ENCODE results near the gene C2CD2.

Gene C2CD2

DNA sequence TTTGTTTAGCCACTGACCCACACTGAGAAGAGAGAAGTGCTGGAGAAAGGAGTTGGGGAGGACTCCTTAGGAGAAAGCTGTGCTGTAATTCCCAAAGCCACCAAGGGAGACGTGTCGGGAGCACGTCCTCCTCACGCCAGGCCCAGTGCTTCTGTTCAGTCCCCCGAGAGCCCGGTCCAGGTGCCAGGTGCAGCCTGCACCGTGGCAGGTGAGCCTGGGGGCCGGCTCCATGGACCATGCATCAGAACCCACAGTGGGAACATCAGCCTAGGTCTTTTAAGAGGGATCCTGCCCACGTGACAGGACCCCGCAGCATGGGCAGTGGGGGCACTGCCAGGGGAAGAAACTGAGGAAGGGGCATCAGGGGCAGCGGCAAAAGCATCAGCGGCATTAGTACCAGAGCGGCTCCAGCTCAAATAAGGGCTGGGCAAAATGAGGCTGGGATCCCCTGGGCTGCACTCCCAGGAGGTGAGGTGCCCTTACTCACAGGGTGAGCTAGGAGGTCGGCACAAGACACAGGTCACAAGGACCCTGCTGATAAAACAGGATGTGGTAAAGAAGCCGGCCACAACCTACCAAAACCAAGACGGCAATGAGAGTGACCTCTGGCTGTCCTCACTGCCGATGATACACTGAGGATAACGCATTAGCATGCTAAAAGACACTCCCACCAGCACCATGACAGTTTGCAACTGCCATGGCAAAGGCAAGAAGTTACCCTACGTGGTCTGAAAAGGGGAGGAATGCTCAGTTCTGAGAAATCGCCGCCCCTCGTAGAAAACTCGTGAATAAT is 50.1 kb downstream of the C2CD2 start:
- no peak for DNase-seq

DNA sequence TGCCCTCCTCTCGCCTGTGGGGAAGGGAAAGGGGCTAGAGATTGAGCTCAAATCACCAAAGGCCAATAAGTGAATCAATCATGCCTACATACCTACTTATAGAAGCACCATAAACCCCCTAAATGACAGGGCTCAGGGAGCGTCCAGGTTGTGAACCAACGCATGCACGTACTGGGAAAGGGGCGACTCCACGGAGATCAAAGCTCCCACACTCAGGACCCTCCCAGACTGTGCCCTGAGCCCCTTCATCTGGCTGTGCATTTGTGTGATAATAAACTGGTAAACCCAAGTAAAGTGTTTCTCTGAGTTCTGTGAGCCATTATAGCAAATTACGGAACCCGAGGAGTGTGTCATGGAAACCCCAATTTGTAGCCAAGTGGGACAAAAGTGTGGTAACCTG is 50.9 kb downstream of the C2CD2 start:
- DNase-seq: no peak

DNA sequence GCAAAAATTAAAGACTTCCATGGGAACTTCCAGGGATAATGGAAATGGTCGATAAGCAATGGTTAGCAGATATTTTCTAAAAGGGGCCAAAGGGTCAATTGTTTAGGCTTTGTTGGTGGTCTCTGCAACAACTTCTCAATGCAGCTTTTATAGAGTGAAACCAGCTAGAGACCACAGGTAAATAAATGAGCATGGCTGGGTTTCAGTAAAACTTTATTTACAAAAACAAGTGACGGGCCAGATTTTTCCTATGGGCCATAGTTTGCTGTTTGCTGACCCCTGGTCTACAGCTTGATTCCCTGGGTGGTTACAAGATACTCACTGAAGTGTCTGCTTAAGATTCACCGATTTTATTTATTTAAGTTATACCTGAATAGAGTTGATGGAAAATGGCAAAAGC is 52.0 kb downstream of the C2CD2 start:
- DNase-seq: no peak

DNA sequence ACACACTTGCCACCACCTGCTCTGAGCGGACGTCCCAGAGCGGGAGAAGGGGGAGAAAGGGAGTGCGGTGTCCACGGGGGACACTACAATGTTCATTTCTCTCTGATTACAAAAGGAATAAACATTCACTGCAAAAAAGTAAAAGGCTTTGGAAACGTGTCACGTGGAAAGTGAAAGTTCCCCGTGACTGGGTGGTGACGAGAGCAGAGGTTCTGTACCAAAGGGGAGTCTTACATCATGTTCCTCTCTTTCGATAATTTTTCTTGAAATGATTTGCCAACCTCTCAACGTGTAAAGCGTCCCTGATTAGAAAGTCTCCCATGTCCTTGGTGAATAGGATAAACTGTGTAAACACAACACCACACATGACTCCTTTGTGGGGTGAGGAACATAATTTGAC is 52.7 kb downstream of the C2CD2 start:
- no peak for DNase-seq

- DNase-seq: no peak
Observed at GRCh38 chr21:41900401-41900800, 53.4 kb downstream of the C2CD2 start.

GRCh38 chr21:41899426-41900202 is 54.2 kb downstream of the C2CD2 start:
- no peak for DNase-seq

GRCh38 chr21:41898998-41899397 is 54.8 kb downstream of the C2CD2 start:
- no peak for DNase-seq

- no peak for DNase-seq
Observed at GRCh38 chr21:41897700-41898099, 56.1 kb downstream of the C2CD2 start.

- DNase-seq: no peak
Observed at GRCh38 chr21:41897047-41897669, 56.7 kb downstream of the C2CD2 start.

GRCh38 chr21:41895643-41896493 is 58.0 kb downstream of the C2CD2 start:
- DNase-seq: no peak

- no peak for DNase-seq
Observed at GRCh38 chr21:41894922-41895557, 58.8 kb downstream of the C2CD2 start.

DNA sequence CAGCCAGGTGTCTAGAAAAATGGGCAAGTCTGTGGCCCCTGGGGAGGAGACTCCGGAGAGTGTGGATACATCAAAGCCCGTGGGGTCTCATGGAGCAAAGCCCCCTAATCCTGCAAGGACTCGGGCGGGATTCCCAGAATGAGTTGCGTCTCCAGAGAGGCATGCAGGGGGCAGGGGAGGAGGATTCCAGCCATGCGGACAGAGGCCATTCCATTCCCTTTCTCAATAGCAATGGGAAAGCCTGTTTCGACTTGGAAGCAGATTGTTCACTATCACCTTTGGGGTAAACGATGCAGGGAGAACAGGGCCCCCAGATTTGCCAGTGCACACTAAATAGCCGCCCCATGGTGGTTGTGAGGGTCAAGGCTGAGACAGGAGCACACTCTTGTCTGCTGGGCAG is 59.3 kb downstream of the C2CD2 start:
- no peak for DNase-seq

DNA sequence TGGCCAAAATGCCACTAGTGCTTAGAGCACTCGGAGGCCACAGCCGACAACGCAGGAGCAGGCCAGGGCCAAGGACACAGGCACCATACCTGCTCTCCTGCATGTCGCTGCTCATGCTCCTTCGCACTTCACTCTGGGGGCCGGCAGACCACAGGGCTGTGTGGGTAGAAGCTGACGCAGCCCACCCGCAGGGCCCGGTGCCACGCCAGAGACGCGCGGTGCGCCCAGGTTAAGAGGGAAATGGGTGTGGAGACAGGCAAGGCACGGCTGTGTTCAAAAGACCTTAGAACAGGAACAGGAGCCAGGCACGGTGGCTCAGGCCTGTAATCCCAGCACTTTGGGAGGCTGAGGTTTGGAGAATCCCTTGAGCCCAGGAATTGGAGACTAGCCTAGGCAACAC is 61.1 kb downstream of the C2CD2 start:
- no peak for DNase-seq

DNA sequence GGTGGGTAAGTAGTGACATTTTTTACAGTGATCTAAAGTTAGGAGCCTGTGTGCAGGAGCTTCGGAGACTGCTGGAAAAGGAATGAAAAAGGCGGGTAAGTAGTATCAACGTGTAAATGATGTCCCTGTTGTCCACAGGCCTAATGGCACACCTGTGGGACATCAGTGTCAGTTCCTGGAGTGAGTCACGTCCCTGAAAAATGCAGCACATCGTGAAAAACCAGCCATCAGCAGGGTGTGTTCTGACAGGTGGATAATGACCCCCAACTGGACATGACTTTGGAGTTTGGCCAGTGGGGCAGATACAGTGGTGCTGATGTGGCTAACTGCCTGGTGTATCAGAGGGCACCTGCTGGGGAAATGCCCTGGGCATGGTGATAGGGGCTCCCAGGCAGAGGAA is 62.7 kb downstream of the C2CD2 start:
- no peak for DNase-seq

- DNase-seq: no peak
Observed at GRCh38 chr21:41890355-41890754, 63.5 kb downstream of the C2CD2 start.

DNA sequence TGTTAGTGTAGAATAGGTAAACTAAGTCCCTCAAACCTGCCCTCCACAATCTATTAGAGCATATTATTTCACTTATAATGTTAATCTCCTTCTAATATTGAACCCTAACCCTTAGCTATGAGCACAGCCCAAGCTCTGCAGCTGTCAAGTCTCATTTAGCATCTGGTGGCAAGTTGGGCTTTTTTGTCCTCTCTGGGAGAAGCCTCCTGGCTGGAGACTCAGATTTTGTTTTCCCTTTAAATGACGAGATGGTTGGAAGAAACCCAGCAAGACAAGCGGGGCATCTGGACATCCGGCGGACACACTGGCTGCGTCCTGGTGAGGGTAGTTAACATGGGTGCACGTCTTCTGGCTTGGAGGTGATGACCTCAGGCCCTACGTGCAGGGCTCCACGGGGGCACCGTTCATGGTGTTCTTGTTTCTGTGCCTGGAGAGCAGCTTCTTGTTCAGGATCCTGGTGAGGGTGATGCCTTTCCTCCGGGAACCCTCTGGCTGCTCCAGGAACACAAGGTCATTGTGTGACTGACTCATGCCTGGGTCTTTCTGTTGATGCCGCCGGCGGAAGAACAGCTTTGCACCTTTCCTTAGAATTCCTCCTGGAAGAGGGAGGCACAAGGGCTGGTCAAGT is 65.0 kb downstream of the C2CD2 start:
- no peak for DNase-seq

DNA sequence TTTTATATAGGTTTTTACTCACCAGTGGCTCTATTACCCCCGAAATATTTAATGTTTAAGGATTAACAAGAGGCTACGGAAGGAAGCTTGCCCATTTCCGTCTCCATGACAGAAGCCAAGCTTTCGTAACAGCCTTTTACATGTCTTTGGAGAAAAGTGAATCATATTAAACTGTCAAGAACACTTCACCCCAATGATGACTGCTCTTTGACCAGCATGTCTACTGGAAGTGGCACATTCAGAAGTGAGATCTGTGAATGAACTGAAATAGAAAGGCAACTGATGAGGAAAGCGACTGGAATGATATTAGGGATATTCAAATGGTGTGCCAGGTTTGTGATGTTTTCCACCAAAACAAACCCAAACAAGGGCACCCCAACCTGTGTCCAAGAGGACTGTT is 66.2 kb downstream of the C2CD2 start:
- DNase-seq: no peak

- DNase-seq: no peak
Observed at GRCh38 chr21:41886328-41886727, 67.5 kb downstream of the C2CD2 start.

- DNase-seq: no peak
Observed at GRCh38 chr21:41885341-41886024, 68.3 kb downstream of the C2CD2 start.

DNA sequence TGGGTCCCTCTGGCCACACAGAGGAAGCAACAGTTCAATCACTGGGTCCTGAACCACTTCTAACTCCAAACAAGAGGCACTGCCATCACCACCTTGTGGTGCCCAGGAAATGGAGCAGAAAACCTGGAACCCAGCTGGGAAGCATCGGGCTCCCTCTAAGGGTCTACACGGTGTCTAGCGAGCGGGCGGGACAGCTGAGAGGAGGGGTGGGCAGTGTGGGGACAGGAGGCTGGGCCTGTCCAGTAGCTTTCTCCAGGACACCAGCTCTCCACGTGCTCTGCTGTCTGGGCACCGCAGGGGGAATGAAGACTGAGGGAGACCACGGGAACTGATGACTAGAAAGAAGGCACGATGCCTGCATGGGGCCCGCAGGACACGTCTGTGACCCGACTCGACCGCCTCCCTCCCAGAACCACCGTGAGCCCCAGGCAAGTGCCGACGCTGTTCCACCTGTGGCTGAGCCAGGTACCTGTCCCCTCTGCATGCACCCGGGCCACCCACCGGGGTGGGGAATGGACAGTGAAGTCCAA is 69.3 kb downstream of the C2CD2 start:
- no peak for DNase-seq

DNA sequence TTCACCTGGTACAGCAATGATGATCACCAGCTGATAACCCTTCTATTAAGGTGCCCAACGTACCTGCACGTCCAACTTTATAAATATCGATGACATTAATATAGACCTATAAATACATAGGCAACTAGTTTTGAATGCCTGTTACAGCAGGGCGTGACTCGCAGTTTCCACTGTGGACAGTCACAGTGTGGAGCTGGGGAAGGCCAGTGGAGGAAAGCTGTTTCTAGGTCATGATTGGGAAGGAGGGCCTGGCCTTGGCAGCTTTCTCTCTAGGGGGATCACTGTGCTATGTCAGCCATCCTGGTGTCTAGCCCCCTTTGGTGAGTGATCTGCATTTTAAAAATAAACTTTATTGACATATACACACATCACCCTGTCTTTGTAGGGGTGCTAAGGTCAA is 70.2 kb downstream of the C2CD2 start:
- no peak for DNase-seq
